MM.1S (cell line): ENCODE results near the gene ZNF438.

ENCODE experiments used
- EZH2 ChIP-seq: fragments of 300-600 bp; sonication (generic); optimal IDR thresholded peaks from 2 replicates; pipeline ENCODE3; 2017; ENCODE audit warnings: low read depth, mild to moderate bottlenecking, antibody characterized with exemption, low read length, mixed read lengths
- TF ChIP-seq, protein P1 (sequence below): fragments of 300-600 bp; sonication (generic); IDR thresholded peaks from 2 replicates; pipeline ENCODE4 v1.5.1; 2016; ENCODE audit warnings: antibody characterized with exemption, low read length, mixed read lengths

DNA sequence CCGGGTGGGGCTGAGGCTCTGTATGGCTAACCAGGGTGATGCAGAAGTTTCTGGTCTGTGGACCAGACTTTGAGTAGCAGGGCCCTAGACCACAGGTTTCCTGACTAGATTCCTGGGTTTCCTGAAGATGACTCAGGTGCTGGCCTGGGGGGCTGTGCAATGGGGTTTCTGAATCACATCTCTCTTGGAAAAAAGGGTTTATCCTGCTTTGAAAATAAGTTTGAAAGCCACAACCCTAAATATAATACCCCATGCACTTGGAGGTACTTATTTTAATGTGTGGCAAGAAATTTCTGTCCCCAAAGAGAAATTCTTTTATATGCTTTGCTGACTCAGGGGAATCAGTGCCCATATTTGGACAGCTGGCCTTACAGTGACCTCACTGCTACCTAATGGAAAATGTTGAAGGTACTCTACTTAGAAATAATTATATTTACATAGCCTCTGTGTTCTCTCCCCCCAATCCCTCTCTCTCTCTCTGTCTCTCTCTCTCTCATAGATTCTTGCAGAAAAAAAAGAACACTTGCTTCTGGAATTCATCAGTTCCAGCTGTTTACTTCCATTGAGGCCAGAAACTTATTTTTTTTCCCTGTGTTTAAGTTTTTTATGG is 217.7 kb downstream of the ZNF438 start:
- TF ChIP-seq, protein P1, sequence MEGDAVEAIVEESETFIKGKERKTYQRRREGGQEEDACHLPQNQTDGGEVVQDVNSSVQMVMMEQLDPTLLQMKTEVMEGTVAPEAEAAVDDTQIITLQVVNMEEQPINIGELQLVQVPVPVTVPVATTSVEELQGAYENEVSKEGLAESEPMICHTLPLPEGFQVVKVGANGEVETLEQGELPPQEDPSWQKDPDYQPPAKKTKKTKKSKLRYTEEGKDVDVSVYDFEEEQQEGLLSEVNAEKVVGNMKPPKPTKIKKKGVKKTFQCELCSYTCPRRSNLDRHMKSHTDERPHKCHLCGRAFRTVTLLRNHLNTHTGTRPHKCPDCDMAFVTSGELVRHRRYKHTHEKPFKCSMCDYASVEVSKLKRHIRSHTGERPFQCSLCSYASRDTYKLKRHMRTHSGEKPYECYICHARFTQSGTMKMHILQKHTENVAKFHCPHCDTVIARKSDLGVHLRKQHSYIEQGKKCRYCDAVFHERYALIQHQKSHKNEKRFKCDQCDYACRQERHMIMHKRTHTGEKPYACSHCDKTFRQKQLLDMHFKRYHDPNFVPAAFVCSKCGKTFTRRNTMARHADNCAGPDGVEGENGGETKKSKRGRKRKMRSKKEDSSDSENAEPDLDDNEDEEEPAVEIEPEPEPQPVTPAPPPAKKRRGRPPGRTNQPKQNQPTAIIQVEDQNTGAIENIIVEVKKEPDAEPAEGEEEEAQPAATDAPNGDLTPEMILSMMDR: no peak
- TF ChIP-seq EZH2: no peak
